NCI-H446 (cell line): ENCODE results near the gene GCNT2.
A peak's percentile ranks its signal among the peaks of the same experiment; 100 is the strongest.
"Not testable (repeated sequence)": the region's sequence is repeated elsewhere in the genome, so short reads cannot be mapped to it uniquely, and the experiment has no call there.

Experiments used
- DNase-seq, 2 experiments: peaks; one replicate each; lab custom pipeline; 2025; lab: John Stamatoyannopoulos, UW

The GCNT2 gene

GRCh38 chr6:10610289-10610688, 89.1 kb downstream of the GCNT2 start:
- no peak for DNase-seq

DNA sequence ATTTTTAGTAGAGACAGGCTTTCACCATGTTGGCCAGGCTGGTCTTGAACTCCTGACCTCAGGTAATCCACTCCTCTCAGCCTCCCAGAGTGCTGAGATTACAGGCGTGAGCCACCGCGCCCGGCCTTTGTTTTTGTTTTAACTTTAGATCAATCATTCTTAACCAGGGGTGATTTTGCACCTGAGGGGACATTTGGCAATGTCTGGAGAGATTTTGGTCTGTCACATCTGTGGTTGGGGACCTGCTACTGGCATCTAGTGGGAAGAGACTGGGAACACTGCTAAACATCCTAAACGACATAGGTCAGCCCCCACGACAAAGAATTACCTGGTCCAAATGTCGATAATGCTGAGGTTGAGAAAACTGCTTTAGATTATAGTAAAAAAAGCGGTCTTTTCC, 91.0 kb downstream of the GCNT2 start:
- DNase-seq = no peak

DNA sequence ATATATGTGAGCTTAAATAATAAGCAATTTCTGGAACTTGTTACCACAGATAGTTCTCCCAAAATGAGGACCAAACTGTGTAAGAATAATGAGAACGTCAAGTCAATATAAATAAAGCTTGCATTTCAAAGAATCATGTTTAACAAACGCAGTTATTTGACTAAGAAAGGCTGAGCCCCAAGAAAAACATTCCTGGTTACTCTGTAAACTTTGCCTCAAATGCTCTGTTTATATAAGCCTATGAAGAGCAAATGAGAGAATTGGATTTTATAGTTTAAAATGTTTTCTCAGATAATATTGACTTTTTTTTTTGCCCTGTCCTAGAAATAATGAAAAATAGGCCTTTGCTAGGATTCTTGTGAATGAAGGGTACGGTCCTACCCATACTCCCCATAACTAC, 91.9 kb downstream of the GCNT2 start:
- DNase-seq = no peak

DNA sequence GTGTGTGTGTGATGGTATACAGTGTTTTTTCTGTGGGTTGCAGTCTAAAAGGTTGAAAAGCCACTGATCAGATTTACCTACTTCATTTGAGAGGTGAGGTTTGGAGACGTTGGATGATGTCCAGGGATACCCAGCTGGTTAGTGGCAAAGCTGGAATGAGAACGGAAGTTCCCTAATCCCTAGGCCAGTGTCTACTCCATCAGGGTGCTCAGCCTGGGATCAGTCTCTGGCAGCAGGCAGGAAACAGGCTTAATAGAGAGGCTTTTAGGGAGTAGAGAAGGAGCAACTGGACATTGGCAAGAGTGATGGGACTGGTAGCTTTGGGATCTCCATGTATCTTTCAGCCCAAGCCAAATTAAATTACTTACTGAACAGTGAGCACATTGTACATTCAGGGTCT, 92.6 kb downstream of the GCNT2 start:
- DNase-seq = no peak

DNA sequence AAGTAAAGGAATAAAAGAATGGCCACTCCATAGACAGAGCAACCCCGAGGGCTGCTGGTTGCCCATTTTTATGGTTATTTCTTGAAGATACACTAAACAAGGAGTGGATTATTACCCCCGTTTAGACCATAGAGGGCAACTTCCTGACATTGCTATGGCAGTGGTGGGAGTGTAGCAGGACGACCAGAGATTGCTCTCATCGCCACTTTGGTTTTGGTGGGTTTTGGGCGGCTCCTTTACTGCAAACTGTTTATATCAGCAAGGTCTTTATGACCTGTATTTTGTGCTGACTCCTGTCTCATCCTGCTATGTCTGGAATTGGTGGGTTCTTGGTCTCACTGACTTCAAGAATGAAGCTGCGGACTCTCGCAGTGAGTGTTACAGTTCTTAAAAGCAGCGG, 94.5 kb downstream of the GCNT2 start:
- DNase-seq = no peak

- DNase-seq = not testable (repeated sequence)
Measured at GRCh38 chr6:10616266-10616665, 95.1 kb downstream of the GCNT2 start.

DNA sequence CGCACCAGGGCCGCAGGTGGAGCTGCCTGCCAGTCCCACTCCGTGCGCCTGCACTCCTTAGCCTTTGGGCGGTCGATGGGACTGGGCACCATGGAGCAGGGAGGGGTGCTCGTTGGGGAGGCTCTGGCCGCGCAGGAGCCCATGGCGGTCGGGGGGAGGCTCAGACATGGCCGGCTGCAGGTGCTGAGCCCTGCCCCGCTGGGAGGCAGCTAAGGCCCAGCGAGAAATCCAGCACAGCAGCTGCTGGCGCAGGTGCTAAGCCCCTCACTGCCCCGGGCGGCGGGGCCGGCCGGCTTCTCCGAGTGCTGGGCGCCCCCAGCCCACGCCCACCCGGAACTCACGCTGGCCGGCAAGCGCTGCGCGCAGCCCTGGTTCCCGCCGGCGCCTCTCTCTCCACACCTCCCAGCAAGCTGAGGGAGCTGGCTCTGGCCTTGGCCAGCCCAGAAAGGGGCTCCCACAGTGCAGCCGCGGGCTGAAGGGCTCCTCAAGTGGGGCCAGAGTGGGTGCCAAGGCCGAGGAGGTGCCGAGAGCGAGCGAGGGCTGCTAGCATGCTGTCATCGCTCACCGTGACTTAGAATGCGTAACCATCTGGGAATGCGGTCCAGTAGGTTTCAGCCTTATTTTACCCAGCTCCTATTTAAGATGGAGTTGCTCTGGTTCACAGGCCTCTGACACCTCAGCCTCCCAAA, 96.0 kb downstream of the GCNT2 start:
- no peak for DNase-seq

GRCh38 chr6:10618409-10618808, 97.3 kb downstream of the GCNT2 start:
- no peak for DNase-seq

- DNase-seq = no peak
Measured at GRCh38 chr6:10621213-10621612, 100.1 kb downstream of the GCNT2 start.

- no peak for DNase-seq
Measured at GRCh38 chr6:10621847-10622246, 100.7 kb downstream of the GCNT2 start.

- no peak for DNase-seq
Measured at GRCh38 chr6:10624836-10625235, 103.7 kb downstream of the GCNT2 start.

- no peak for DNase-seq
Measured at GRCh38 chr6:10626154-10626741, 105.1 kb downstream of the GCNT2 start.

- DNase-seq = no peak
Measured at GRCh38 chr6:10627800-10628199, 106.6 kb downstream of the GCNT2 start.

DNA sequence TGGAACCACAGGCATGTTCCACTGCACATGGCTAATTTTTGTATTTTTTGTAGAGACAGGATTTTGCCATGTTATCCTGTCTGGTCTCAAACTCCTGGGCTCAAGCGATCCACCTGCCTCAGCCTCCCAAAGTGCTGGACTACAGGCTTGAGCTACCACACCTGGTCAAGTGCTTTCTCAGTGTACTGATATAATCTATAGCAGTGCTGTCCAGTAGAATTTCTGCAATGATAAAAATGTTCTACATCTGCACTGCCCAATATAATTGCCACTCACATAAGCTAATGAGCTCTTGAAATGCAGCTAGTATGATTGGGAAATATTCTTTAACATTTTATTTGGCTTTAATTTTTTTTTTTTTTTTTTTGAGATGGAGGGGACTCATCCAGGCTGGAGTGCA, 109.0 kb downstream of the GCNT2 start:
- no peak for DNase-seq

DNA sequence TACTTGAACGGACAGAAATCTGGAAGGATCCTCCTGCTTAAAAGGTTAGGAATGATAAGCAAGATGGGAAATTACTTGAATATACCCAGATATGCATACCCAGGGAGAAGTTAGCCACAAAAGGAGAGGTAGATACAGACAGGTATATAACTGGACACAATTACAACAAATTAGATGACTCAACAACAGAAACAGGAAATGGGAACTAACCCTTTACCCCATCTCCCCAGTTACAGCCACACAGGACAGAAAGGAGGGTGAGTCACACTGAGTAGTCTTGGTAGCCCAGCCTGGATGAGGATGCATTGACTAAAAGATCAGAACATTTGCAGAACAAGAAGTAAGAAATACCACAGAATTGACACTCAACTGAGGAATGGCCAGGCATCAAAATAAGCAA, 112.1 kb downstream of the GCNT2 start:
- no peak for DNase-seq

- no peak for DNase-seq
Measured at GRCh38 chr6:10640412-10640811, 119.3 kb downstream of the GCNT2 start.

DNA sequence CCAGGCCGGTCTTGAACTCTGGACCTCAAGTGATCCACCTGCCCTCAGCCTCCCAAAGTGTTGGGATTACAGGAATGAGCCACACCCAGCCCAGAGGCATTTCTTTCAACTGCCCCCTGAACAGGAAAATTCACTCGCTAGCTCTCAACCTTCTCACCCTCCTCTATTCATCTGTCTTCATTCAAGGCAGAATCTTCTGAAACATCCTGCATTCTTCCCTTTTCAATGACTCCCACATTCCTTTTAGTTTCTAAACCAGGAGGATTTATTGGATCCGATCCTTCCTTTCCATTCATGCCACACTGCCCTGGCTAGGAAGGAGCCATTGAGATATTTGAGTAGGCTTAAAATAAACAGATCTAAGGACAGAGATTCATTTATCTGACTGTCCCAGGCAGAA, 120.4 kb downstream of the GCNT2 start:
- no peak for DNase-seq

DNA sequence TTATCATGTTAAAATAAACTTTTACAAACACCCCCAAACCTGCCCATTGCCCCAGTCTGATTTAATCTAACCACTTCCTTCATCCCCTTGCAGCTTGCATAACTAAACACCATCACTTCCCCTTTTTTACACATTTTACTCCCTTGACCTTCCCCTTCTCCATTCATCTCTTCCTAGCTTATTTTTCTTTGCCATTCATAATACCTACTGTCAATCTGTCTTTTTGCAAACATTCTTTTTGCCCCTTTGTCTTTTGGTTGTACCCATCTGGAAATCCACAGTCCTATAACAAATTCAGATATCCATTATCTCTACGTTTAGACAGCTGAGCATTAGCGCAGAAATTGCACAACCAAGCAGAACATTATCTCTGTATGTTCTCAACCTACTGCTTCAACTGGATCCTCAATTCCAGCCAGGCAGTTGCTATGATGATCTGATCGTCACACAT, 122.1 kb downstream of the GCNT2 start:
- no peak for DNase-seq

DNA sequence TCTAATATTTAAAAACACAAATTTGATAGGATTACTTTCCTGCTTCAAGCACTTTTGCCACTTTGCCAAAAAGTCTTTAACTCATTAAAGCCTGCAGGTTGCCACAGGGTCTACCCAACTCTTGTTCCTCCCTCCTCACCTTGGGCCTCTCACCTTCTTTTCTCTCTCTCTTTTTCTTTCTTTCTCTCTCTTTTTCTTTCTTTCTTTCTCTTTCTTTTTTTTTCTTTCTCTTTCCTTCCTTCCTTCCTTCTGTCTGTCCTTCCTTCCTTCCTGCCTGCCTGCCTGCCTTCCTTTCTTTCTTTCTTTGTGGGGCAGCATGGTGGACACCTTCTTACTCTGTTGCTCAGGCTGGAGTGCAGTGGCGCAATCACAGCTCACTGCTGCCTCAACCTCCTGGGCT, 123.1 kb downstream of the GCNT2 start:
- no peak for DNase-seq

- no peak for DNase-seq
Measured at GRCh38 chr6:10655508-10656055, 134.4 kb downstream of the GCNT2 start.

- DNase-seq = no peak
Measured at GRCh38 chr6:10658910-10659698, 138.0 kb downstream of the GCNT2 start.

DNA sequence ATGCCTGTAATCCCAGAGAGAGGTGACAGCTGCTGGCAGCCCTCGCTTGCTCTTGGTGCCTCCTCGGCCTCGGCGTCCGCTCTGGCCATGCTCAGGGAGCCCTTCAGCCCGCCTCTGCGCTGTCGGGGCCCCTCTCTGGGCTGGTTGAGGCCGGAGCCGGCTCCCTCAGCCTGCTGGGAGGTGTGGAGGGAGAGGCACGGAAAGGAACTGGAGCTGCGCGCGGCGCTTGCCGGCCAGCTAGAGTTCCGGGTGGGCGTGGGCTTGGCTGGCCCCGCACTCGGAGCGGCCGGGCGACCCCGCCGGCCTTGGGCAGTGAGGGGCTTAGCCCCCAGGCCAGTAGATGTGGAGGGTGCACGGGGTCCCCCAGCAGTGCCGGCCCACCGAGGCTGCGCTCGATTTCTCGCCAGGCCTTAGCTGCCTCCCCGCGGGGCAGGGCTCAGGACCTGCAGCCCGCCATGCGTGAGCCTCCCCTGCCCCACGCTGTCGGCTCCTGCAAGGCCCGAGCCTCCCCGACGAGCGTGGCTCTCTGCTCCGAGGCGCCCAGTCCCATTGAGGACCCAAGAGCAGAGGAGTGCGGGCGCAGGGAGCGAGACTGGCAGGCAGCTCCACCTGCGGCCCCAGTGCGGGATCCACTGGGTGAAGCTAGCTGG, 138.7 kb downstream of the GCNT2 start:
- DNase-seq = peak in 1 of 2 experiments; percentile 36
